ENCODE results near the gene CHST15.

DNA sequence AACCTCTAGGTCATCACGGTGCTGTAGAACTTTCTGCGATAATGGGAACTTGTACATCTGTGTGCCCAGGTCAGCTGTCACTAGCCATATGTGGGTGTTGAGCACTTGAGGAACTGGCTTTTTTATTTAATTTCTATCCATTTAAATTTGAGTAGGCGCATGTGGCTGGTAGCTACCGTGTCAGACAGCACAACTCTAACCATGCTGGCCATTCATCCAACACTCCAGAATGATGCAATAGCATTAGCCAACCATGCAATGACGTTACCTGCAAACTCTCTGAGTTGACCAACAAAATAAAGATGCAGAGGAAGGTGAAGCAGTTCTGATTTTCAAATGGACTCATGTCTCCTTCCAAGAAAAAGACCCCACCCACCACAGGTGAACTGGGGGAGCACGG is 24.4 kb upstream of the CHST15 start:
- TF ChIP-seq, protein P1, sequence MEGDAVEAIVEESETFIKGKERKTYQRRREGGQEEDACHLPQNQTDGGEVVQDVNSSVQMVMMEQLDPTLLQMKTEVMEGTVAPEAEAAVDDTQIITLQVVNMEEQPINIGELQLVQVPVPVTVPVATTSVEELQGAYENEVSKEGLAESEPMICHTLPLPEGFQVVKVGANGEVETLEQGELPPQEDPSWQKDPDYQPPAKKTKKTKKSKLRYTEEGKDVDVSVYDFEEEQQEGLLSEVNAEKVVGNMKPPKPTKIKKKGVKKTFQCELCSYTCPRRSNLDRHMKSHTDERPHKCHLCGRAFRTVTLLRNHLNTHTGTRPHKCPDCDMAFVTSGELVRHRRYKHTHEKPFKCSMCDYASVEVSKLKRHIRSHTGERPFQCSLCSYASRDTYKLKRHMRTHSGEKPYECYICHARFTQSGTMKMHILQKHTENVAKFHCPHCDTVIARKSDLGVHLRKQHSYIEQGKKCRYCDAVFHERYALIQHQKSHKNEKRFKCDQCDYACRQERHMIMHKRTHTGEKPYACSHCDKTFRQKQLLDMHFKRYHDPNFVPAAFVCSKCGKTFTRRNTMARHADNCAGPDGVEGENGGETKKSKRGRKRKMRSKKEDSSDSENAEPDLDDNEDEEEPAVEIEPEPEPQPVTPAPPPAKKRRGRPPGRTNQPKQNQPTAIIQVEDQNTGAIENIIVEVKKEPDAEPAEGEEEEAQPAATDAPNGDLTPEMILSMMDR (IDR thresholded peaks at IDR 0.05; ENCODE audit: low read depth, low read length, missing input control), result no peak
- TF ChIP-seq, protein P2, sequence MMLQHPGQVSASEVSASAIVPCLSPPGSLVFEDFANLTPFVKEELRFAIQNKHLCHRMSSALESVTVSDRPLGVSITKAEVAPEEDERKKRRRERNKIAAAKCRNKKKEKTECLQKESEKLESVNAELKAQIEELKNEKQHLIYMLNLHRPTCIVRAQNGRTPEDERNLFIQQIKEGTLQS (IDR thresholded peaks at IDR 0.05), result no peak
- TF ChIP-seq GABPA (IDR thresholded peaks at IDR 0.05 in 1 of 2, conservative IDR thresholded peaks at IDR 0.05 in 1 of 2) (no peak), JUND (IDR thresholded peaks at IDR 0.05) (no peak), RAD21 (IDR thresholded peaks at IDR 0.05) (no peak)
- TF ChIP-seq, protein P3, sequence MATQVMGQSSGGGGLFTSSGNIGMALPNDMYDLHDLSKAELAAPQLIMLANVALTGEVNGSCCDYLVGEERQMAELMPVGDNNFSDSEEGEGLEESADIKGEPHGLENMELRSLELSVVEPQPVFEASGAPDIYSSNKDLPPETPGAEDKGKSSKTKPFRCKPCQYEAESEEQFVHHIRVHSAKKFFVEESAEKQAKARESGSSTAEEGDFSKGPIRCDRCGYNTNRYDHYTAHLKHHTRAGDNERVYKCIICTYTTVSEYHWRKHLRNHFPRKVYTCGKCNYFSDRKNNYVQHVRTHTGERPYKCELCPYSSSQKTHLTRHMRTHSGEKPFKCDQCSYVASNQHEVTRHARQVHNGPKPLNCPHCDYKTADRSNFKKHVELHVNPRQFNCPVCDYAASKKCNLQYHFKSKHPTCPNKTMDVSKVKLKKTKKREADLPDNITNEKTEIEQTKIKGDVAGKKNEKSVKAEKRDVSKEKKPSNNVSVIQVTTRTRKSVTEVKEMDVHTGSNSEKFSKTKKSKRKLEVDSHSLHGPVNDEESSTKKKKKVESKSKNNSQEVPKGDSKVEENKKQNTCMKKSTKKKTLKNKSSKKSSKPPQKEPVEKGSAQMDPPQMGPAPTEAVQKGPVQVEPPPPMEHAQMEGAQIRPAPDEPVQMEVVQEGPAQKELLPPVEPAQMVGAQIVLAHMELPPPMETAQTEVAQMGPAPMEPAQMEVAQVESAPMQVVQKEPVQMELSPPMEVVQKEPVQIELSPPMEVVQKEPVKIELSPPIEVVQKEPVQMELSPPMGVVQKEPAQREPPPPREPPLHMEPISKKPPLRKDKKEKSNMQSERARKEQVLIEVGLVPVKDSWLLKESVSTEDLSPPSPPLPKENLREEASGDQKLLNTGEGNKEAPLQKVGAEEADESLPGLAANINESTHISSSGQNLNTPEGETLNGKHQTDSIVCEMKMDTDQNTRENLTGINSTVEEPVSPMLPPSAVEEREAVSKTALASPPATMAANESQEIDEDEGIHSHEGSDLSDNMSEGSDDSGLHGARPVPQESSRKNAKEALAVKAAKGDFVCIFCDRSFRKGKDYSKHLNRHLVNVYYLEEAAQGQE (IDR thresholded peaks at IDR 0.05), result no peak
